ENCODE data around the gene CWC27. TPM values are rescaled to one million over a fixed set of nuclear protein-coding genes. Genes with fewer than 3 reads are reported as not detected.

Gene CWC27
- total and polyA plus RNA-seq, 2 of the 13 experiments (the other 11 are each of a cell fraction or from before 2014, with no cell fraction given) = 21.1 to 25.7 TPM

DNA sequence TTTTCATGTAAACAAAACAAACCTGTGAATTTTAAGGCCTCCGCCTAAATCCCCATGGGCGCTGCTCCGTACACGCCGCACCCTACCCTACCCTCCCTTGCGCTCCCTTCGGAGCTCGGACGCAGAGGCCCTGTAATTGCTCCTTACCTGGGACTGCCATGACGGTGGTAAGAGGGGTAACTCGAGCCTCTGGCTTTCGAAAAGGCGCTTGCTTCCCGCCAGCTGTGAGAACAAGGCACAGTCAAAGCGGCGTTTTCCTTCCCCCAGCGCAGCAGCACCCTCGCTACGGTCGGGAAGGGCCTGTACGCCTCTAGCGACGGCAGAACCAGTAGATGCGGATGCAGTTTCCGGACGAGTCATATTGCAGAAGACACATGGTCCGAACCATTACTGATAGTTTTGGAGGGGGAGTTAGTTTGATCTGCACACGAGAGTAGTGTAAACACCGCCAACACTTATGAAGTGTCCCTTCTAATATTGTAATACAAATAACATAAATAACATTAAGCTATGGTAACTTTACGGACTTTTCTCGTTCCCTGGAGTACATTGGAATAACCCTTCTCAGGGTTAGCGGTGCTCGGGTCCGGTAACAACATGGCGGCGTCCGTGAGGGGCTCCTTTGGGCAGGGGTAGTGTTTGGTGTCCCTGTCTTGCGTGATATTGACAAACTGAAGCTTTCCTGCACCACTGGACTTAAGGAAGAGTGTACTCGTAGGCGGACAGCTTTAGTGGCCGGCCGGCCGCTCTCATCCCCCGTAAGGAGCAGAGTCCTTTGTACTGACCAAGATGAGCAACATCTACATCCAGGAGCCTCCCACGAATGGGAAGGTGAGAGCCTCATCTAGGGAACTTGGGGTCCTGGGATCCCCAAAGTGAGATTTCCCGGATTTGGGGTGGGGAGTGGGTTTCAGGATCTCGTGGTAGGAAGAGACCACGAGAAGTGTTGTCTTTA is at the start of gene CWC27, which contains the start of gene SREK1IP1 (continued):
- no peak for TF ChIP-seq GRHL1 (CRISPR knock-in tag; conservative IDR thresholded peaks at IDR 0.05)
- TF ChIP-seq ZNF772 (CRISPR knock-in tag; IDR thresholded peaks at IDR 0.05) = peak; percentile 76; the same call in 1 of the 2 replicates
- TF ChIP-seq KMT2A (CRISPR knock-in tag; IDR thresholded peaks at IDR 0.05) = peak; percentile 98
- peak; percentile 51; the same call in 1 of the 2 replicates for TF ChIP-seq CHD2 (IDR thresholded peaks at IDR 0.05; ENCODE audit: low read depth, low read length)
- TF ChIP-seq IKZF1 (IDR thresholded peaks at IDR 0.05) = no peak
- TF ChIP-seq ZNF883 (CRISPR knock-in tag; IDR thresholded peaks at IDR 0.05; ENCODE audit: not compliant biosample characterization) = no peak
- TF ChIP-seq, protein P1, sequence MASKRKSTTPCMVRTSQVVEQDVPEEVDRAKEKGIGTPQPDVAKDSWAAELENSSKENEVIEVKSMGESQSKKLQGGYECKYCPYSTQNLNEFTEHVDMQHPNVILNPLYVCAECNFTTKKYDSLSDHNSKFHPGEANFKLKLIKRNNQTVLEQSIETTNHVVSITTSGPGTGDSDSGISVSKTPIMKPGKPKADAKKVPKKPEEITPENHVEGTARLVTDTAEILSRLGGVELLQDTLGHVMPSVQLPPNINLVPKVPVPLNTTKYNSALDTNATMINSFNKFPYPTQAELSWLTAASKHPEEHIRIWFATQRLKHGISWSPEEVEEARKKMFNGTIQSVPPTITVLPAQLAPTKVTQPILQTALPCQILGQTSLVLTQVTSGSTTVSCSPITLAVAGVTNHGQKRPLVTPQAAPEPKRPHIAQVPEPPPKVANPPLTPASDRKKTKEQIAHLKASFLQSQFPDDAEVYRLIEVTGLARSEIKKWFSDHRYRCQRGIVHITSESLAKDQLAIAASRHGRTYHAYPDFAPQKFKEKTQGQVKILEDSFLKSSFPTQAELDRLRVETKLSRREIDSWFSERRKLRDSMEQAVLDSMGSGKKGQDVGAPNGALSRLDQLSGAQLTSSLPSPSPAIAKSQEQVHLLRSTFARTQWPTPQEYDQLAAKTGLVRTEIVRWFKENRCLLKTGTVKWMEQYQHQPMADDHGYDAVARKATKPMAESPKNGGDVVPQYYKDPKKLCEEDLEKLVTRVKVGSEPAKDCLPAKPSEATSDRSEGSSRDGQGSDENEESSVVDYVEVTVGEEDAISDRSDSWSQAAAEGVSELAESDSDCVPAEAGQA (IDR thresholded peaks at IDR 0.05; ENCODE audit: low read depth) = peak; percentile 63; the same call in 1 of the 2 replicates
- TF ChIP-seq, protein P1 (CRISPR knock-in tag; IDR thresholded peaks at IDR 0.05; ENCODE audit: borderline replicate concordance) = no peak
- peak; percentile 71; the same call in 1 of the 2 replicates for TF ChIP-seq ZNF563 (CRISPR knock-in tag; IDR thresholded peaks at IDR 0.05)
- peak; percentile 42; the same call in 1 of the 2 replicates for TF ChIP-seq BCL6 (CRISPR knock-in tag; IDR thresholded peaks at IDR 0.05)
- TF ChIP-seq UBTF (CRISPR knock-in tag; IDR thresholded peaks at IDR 0.05) = peak; percentile 93
- peak; percentile 100 for TF ChIP-seq PRDM10 (CRISPR knock-in tag; IDR thresholded peaks at IDR 0.05; ENCODE audit: low read depth)
- no peak for TF ChIP-seq ATF7-NPFF (CRISPR knock-in tag; IDR thresholded peaks at IDR 0.05; ENCODE audit: low read depth)
- TF ChIP-seq ZSCAN21 (CRISPR knock-in tag; IDR thresholded peaks at IDR 0.05; ENCODE audit: borderline replicate concordance) = 0 out of 2 replicates have a peak, but pooled peaks have one; percentile 47
